IPS DF 6.9 (cell line): Measurements from ENCODE around the gene PRDX6.
"Not testable (repeated sequence)": the region's sequence is repeated elsewhere in the genome, so short reads cannot be mapped to it uniquely, and the experiment has no call there.

Experiments used
- DNase-seq: peaks from one replicate; pipeline ENCODE4 v3.0.0-alpha.2; 2013; ENCODE audit warnings: low read depth, low spot score
- H3K27ac ChIP-seq: one replicate; pipeline ENCODE4 v1.5.1; 2013; ENCODE audit warnings: low read length, control low read depth
- H3K27me3 ChIP-seq: 2 replicates; pipeline ENCODE4 v1.6.1; 2013; ENCODE audit warnings: mild to moderate bottlenecking, low read length; ENCODE audit not compliant: control insufficient read depth, insufficient read depth
- H3K36me3 ChIP-seq: 2 replicates; pipeline ENCODE4 v1.6.1; 2013; ENCODE audit warnings: low read length; ENCODE audit not compliant: control insufficient read depth, insufficient read depth
- H3K4me1 ChIP-seq: 2 replicates; pipeline ENCODE4 v1.6.1; 2013; ENCODE audit warnings: low read length; ENCODE audit not compliant: control insufficient read depth, insufficient read depth
- H3K4me3 ChIP-seq: 2 replicates; pipeline ENCODE4 v1.5.1; 2013; ENCODE audit warnings: mild to moderate bottlenecking, low read length
- H3K9me3 ChIP-seq: 2 replicates; pipeline ENCODE4 v1.6.1; 2013; ENCODE audit warnings: low read length, inconsistent platforms; ENCODE audit not compliant: control insufficient read depth, insufficient read depth
- WGBS: extraction: QIAGEN DNeasy Blood & Tissue Kit; methylation state at CpG from one replicate; pipeline ENCODE4 v1.1.7; 2013; ENCODE audit warnings: mixed read lengths, missing lambda C conversion rate; ENCODE audit not compliant: insufficient read length, insufficient coverage; 5-methylcytosine and 5-hydroxymethylcytosine counted together

The PRDX6 gene

GRCh38 chr1:173467426-173467825 lies 9.7 kb upstream of the PRDX6 start:
- Histone ChIP-seq H3K27ac (no peak overlapping the region), H3K4me1 (no peaks in the 10 kb centered on the region), H3K27me3 (no peaks in the 10 kb centered on the region), H3K36me3 (no peaks in the 10 kb centered on the region; the same call in 1 of the 2 replicates), H3K9me3 (no peaks in the 10 kb centered on the region; the same call in 1 of the 2 replicates), H3K4me3 (no peak overlapping the region)
- no peak for DNase-seq
- whole genome bisulfite sequencing, result no CpG with 5 or more reads among the region's 4 CpGs

DNA sequence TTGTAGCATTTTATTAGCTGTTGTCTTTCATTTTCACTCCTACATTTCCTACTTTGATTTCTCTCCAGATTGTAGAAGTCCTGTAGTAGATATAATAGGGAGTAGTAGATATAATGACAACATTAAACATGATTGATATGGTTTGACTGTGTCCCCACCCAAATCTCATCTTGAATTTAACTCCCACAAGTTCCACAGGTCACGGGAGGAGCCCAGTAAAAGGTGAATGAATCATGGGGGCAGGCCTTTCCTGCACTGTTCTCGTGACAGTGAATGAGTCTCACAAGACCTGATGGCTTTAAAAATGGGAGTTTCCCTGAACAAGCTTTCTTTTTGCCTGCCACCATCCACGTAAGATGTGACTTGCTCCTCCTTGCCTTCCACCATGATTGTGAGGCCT lies 7.5 kb upstream of the PRDX6 start:
- WGBS, result no CpG with 5 or more reads among the region's 3 CpGs
- Histone ChIP-seq H3K27ac (no peak overlapping the region), H3K4me1 (no peaks in the 10 kb centered on the region), H3K36me3 (no peaks in the 10 kb centered on the region; the same call in 1 of the 2 replicates), H3K27me3 (no peaks in the 10 kb centered on the region), H3K9me3 (no peaks in the 10 kb centered on the region; the same call in 1 of the 2 replicates), H3K4me3 (no peak overlapping the region)
- no peak for DNase-seq

GRCh38 chr1:173470608-173471007 lies 6.5 kb upstream of the PRDX6 start:
- Histone ChIP-seq H3K9me3 (no peaks in the 10 kb centered on the region; the same call in 1 of the 2 replicates), H3K4me1 (no peaks in the 10 kb centered on the region), H3K36me3 (no peaks in the 10 kb centered on the region; the same call in 1 of the 2 replicates), H3K4me3 (no peak overlapping the region), H3K27ac (no peak overlapping the region), H3K27me3 (no peaks in the 10 kb centered on the region)
- no CpG with 5 or more reads among the region's 4 CpGs for WGBS
- no peak for DNase-seq

DNA sequence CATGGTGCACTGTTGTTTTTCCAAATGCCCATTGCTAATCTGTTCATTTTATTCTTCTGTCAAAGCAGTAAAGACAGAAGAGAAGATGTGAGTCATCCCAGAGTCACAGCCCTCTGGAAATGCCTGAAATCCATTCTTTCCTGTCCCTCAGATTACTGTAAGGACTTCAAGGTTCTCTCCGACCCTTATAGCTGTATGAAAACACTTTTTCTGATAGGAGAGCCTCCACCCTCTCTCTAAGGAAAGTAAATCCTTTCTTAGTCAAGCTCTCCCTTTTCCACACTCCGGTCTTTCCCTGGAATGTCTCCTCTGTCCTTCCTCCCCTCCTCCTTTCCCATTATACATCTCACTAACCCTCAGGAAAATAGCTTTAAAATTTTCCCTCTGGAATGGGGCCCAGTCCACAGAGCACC lies 3.5 kb upstream of the PRDX6 start:
- DNase-seq, result no peak
- H3K36me3 ChIP-seq, result no peaks in the 10 kb centered on the region; the same call in 1 of the 2 replicates
- H3K4me3 ChIP-seq, result no peak overlapping the region
- no peak overlapping the region for H3K27ac ChIP-seq
- no peaks in the 10 kb centered on the region for H3K4me1 ChIP-seq
- no peaks in the 10 kb centered on the region for H3K27me3 ChIP-seq
- WGBS, result no CpG with 5 or more reads among the region's 2 CpGs
- H3K9me3 ChIP-seq, result no peaks in the 10 kb centered on the region; the same call in 1 of the 2 replicates

DNA sequence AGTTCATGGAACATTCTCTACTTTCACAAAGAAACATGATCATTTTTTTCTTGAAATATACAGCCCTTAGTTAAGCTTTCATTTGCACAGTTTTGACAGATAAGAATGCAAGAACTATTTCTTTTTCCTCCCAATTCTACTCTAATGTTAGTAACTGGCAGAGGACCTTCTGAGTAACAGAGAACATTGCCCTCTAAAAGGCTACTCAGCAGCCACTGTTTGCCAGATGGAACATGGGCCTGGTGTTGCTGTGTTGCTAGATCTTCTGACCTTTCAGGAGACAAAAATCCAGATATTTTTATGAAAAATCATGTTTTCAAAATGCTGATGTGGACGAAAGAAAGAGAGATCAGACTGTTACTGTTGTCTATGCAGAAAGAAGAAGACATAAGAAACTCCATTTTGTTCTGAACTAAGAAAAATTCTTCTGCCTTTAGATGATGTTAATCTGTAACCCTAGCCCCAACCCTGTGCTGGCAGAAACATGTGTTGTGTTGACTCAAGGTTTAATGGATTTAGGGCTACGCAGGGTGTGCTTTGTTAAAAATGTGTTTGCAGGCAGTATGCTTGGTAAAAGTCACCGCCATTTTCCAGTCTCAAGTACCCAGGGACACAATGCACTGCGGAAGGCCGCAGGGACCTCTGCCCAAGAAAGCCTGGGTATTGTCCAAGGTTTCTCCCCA lies 2.9 kb upstream of the PRDX6 start:
- no peak overlapping the region for H3K27ac ChIP-seq
- H3K36me3 ChIP-seq, result no peaks in the 10 kb centered on the region; the same call in 1 of the 2 replicates
- DNase-seq, result no peak

DNA sequence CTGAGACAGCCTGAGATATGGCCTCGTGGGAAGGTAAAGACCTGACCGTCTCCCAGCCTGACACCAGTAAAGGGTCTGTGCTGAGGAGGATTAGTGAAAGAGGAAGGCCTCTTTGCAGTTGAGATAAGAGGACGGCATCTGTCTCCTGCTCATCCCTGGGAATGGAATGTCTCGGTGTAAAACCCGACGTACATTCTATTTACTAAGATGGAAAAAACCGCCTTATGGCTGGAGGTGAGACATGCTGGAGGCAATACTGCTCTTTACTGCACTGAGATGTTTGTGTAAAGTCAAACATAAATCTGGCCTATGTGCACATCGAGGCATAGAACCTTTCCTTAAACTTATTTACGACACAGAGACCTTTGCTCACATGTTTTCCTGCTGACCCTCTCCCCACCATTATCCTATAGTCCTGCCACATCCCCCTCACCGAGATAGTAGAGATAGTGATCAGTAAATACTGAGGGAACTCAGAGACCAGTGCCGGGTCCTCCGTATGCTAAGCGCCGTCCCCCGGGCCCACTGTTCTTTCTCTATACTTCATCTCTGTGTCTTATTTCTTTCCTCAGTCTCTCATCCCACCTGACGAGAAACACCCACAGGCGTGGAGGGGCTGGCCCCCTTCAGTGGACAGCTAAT lies 2.2 kb upstream of the PRDX6 start:
- not testable (repeated sequence) for H3K27ac ChIP-seq, DNase-seq, H3K4me3 ChIP-seq, H3K9me3 ChIP-seq, H3K36me3 ChIP-seq, H3K4me1 ChIP-seq, H3K27me3 ChIP-seq
- no CpG with 5 or more reads among the region's 17 CpGs for WGBS

More for the DNA sequence above, 2.9 kb upstream of the PRDX6 start:
- Histone ChIP-seq H3K27me3 (no peaks in the 10 kb centered on the region), H3K4me3 (no peak overlapping the region), H3K9me3 (no peaks in the 10 kb centered on the region; the same call in 1 of the 2 replicates), H3K4me1 (no peaks in the 10 kb centered on the region)
- no CpG with 5 or more reads among the region's 5 CpGs for WGBS

DNA sequence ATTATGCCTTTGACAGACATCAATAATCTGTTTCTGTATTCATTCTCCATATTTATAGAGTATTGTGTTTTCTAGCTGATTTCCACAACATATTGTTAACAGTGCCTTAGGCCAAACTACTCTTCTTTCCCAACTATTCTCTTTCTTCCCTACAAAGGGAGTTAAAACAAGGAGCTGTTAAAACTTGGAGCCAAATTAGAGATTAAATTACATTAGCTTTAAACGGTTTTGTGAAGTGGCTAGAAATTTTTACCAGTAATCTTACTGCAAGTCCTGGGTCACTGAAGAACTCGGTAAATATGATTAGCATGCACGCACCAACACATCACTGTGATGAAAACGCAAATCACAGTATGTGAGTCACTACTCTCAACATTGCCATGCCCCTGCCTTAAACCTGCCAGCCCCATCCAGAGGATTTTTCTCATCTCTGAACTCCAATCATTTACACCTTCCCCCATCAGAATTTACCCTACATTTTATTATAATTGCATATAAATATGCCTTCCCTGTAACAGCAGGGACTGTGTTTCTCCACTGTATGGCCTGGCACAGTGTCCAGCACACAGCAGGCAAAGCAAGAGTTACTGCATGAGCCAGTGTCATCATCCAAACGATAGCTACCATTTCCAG lies 1.5 kb upstream of the PRDX6 start:
- H3K27ac ChIP-seq, result no peak overlapping the region
- H3K27me3 ChIP-seq, result no peaks in the 10 kb centered on the region
- no peaks in the 10 kb centered on the region; the same call in 1 of the 2 replicates for H3K9me3 ChIP-seq
- no CpG with 5 or more reads among the region's 5 CpGs for WGBS
- no peaks in the 10 kb centered on the region for H3K4me1 ChIP-seq
- no peaks in the 10 kb centered on the region; the same call in 1 of the 2 replicates for H3K36me3 ChIP-seq
- DNase-seq, result no peak
- H3K4me3 ChIP-seq, result peak overlapping the region; percentile 1; the same call in 1 of the 2 replicates

DNA sequence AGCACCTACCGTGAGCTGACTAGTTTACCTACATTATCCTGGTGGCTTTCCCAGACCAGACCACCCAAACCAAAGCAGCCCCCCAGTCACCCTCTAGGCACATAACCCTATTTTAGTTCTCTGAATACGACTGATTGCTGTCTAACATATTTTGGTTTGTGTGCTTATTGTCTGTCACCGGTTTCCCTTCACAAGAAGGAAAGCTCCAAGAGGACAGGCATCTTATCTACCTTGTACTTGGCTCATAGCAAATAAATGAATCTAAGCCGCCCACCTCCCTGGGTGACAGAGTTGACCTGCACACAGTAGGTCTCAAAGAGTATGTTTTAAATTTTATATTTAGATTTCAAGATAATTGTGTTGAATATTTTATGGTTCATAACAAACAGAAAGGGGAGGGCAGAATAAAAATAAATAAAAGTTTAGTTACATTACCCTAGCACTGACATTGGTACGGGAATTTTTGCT lies 904 bp upstream of the PRDX6 start:
- Histone ChIP-seq H3K36me3 (peaks cover 1% of the 10 kb centered on the region; the same call in 1 of the 2 replicates), H3K9me3 (no peaks in the 10 kb centered on the region; the same call in 1 of the 2 replicates), H3K4me3 (peak overlapping the region; percentile 87; the same call in 1 of the 2 replicates), H3K27me3 (no peaks in the 10 kb centered on the region), H3K4me1 (no peaks in the 10 kb centered on the region), H3K27ac (no peak overlapping the region)
- DNase-seq, result no peak
- WGBS, result no CpG with 5 or more reads among the region's 5 CpGs

DNA sequence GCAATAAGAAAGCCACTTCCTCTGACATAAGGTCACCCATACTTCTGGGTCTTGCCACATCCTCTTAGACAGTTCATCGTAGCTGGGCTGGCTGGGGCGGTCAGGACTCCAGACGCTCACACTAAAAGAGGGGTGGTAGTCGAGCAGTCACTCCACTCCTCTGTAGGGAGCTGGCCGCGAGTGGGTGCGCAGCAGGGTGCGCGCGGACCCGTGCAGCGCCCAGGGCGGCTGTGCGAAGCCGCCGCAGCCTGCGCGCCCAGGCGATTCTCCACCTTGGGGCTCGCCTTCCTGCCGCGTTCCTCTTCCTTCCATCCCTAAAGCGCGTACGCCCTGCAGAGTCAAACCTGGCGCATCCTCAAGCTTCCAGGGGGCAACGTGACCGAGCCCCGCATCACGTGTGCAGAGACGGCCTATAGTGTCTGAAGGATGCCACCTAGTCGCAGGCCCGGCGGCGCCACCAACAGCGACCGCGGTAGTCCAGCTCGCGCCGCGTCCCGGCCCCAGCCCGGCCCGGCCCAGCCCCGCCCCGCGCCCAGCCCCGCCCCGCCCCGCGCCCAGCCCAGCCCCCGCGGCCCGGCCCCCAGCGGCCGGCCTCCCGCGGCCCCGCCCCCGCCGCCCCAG lies 360 bp upstream of the PRDX6 start:
- DNase-seq, result peak; percentile 75
- WGBS, result no CpG with 5 or more reads among the region's 62 CpGs
- H3K27ac ChIP-seq, result no peak overlapping the region
- peaks cover 7% of the 10 kb centered on the region; the same call in 1 of the 2 replicates for H3K36me3 ChIP-seq
- H3K4me3 ChIP-seq, result peak overlapping the region; percentile 87
- H3K9me3 ChIP-seq, result no peaks in the 10 kb centered on the region
- no peaks in the 10 kb centered on the region for H3K27me3 ChIP-seq
- H3K4me1 ChIP-seq, result no peaks in the 10 kb centered on the region

GRCh38 chr1:173478094-173478674 lies 1.0 kb downstream of the PRDX6 start:
- Histone ChIP-seq H3K4me3 (peak overlapping the region; percentile 82), H3K4me1 (no peaks in the 10 kb centered on the region), H3K27me3 (no peaks in the 10 kb centered on the region), H3K9me3 (no peaks in the 10 kb centered on the region), H3K36me3 (peaks cover 15% of the 10 kb centered on the region; the same call in 1 of the 2 replicates), H3K27ac (no peak overlapping the region)
- DNase-seq, result no peak
- no CpG with 5 or more reads among the region's 9 CpGs for WGBS
